NCI-H1436 (cell line): Measurements from ENCODE around the gene SRRM2.
A peak's percentile ranks its signal among the peaks of the same experiment; 100 is the strongest.
"Not testable (repeated sequence)": the region's sequence is repeated elsewhere in the genome, so short reads cannot be mapped to it uniquely, and the experiment has no call there.

Experiments used
- DNase-seq: peaks from one replicate; lab custom pipeline; 2025; lab: John Stamatoyannopoulos, UW

The SRRM2 gene

DNA sequence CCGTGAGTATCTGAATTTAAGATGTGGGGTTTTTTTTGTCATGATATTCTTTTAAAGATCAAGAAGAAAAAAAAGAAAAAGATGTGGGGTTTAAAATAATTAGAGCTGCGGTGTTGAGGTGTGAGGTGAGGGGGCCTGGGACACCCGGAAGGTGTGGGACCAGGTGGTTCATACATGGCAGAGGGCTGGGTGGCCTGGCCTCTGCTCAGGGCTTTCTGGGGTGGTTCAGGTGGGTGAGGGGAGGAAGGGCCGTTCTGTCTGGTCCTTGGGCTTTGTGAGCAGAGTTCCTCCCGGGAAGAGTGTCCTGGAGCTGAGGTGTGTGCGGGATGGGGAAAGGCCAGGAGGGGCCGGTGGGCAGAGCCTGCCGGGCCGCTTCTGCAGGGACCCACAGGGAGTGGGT, 37.4 kb upstream of the SRRM2 start:
- no peak for DNase-seq

DNA sequence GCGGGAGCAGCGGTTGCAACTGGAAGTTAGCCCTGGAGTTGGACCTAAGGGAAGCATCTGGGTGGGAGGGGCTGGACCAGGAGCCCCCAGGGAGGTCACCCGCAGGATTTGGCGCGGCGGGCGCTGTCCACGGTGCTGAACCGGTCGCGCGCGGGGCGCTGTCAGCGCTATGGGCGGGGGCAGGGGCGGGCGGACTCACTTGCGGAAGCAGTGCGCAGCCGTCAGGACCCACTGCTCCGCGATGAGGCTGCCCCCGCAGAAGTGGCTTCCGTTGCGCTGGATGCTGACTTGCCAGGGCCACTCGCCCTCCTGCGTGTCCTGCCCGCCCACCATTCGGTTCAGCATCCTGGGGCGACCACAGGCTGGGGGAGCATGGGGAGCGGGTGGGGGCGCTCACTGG, 36.9 kb upstream of the SRRM2 start:
- no peak for DNase-seq

- DNase-seq: no peak
Observed at GRCh38 chr16:2715966-2716885, 36.2 kb upstream of the SRRM2 start.

DNA sequence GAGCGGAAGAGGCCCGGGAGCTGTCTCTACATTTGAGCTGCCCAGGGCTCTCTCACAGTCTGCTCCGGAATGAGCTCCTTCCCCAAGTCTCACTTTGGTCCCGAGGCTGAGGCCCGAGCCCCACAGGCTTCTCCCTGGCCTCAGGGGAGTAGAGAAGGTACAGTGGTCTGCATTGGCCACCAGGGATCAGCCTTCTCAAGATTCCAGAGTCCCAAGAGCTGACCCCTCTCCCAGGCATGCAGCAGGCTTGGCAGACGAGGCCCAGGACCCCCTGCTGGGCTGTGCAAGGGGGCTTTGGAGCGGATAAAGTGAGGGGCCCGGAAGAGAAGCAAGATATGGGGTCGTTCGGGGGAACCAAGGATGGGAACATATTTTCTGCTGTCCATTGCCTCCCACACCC, 35.5 kb upstream of the SRRM2 start:
- no peak for DNase-seq

DNA sequence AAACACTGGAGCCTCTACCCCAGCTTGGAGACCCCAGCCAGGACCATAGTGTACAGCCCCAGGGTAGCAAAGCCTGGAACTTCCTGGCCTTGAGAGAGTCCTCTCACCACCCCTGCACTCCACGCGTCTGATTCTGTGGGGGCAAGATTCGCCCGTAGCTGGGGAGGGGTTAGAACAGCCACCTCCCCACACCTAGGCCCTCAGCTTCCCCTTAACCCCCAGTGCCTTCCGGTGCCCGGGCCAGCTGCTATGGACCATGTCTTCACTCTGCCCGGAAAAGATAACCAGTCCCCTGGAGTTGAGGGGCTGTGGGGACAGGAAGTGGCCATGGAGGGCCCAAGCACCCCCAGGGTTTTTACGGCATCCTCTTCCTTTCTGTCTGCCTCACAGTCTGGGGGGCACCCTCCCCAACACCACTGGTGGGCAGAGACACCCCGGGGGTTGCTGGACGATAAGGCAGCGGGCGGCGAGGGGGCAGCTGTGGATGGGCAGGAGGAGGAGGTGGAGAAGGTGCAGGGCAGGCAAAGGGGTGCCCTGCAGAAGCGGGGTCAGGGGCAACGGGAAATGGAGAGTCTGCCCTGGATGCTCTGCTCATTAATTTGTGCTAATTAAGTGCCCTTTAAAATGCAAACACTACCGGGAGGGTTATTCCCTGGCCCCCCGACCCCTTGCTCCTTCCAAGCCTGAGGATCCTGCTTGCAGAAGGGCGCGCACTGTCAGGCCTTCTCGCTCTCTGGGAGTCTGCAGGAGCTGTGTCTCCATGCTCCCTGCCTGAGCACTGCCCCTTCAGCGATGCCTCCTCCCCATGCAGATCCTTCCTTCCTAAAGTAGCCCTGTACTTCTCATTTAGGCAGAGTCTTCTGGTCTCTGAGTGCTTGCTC, 34.8 kb upstream of the SRRM2 start:
- DNase-seq: no peak

GRCh38 chr16:2719328-2720063, 32.9 kb upstream of the SRRM2 start:
- DNase-seq: no peak

GRCh38 chr16:2720064-2720457, 32.4 kb upstream of the SRRM2 start, which contains the start of gene PRSS27:
Gene PRSS27 (minus strand): TSS chr16:2720224. CDS start chr16:2720160, 64 bp downstream.
- no peak for DNase-seq

DNA sequence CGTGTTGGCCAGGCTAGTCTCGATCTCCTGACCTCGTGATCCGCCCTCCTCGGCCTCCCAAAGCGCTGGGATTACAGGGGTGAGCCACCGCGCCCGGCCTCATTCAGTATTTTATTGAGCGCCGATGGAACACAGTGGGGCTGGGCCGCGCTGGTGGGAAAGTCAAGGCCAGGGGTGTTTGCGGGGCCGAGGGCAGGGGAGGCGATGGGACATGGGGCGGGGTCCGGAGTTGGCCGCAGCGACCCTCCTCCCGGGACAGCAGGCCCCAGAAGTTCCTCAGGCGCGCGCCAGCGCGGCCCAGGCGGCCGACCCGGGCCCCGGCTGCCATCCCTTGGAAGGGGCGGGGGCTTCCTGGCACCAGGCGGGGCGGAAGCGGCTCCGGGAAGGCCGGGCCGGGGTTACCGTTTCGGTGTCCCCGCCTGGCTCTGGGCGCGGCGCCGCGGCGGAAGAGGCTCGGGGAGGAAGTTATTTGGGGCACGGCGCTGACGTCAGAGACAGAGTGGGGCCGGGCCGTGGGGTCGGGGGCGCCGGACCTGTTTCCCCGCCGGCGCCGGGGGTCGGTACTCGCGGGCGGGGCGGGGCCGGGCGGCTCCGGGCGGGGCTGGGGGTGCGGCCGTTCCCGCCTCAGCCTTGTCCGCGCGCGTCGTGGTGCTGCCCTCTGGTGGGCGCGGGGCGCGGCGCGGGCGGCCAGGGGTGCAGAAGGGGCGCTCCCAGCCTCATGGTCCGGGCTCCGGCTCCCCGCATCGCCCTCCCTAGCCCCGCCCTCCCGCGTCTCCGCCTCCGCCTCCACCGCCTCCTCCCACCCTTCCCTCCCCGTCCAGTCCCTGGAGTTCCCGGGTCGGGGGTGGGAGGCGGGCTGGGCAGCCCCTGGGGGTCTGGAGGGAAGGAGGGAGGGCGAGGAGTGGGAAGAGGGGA, 31.5 kb upstream of the SRRM2 start:
- peak; percentile 88 for DNase-seq

DNA sequence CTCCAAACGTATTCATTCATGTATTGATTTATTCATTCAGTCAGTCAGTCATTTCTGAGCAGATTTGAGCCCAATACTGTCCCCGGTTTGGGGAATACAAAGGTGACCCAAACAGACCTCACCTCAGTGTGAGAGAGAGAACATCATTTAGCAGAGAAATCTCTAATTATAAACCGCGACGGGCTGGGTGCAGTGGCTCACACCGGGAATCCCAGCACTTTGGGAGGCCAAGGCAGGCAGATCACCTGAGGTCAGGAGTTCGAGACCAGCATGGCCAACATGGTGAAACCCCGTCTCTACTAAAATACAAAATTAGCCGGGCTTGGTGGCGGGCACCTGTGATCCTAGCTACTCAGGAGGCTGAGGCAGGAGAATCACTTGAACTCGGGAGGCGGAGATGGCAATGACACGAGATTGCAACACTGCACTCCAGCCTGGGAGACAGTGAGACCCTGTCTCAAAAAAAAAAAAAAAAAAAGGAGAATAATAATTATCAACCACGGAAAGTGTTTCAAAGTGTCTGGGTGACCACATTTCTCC, 30.7 kb upstream of the SRRM2 start:
- DNase-seq: not testable (repeated sequence)

GRCh38 chr16:2724088-2724676, 28.3 kb upstream of the SRRM2 start:
- no peak for DNase-seq

DNA sequence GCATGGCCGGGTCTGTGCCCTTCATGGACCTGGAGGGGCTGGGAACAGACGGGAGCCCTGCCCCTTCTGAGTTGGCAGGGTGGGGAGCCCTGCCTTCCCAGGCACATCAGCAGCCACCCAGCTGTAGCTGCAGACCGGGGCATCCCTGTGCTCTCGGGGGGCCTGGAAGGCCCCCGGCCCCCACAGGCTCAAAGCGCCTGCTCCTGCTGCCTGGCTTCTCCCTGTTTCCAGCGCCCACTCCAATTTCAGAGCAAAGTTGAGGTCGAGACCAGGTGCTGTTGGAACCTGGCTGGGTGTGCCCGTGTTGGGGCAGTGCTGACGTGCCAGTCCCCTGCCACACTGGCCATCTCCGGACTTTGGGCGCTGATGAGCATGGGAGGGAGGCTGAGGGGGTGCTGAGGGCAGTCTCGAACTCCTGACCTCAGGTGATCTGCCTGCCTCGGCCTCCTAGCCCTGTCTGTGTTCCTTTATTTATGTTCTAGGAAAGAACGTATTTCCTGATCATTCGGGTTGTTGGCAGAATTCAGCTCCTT, 27.6 kb upstream of the SRRM2 start:
- DNase-seq: no peak

DNA sequence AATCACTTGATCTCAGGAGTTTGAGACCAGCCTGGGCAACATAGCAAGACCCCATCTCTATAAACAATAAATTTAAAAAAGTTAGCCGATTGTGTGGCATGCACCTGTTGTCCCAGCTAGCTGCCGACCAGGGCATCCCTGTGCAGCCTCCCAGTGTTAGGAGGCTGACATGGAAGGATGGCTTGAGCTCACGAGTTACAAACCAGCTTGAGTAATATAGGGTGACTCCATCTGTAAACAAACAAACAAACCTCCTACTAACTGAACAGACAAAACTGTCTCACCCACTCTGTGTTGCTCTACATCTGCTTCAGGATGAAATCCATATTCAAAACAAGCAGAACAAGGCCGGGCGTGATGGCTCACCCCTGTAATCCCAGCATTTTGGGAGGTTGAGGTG, 25.5 kb upstream of the SRRM2 start:
- DNase-seq: no peak

DNA sequence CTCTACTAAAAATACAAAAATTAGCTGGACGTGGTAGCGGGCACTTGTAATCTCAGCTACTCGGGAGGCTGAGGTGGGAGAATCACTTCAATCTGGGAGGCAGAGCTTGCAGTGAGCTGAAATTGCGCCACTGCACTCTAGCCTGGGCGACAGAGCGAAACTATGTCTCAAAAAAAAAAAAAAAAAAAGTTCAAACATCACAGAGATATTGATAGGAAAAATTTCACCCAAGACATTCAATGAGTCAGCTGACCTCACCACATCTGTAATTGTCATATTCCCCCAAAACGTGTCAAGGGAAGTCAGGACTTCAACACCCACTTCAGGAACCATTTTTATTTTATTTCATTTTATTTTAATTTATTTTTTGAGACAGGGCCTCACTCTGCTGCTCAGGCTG, 24.4 kb upstream of the SRRM2 start:
- DNase-seq: no peak

- DNase-seq: no peak
Observed at GRCh38 chr16:2734844-2735515, 17.5 kb upstream of the SRRM2 start.

GRCh38 chr16:2736476-2737237, 15.8 kb upstream of the SRRM2 start:
- no peak for DNase-seq

- no peak for DNase-seq
Observed at GRCh38 chr16:2737238-2737605, 15.2 kb upstream of the SRRM2 start.

DNA sequence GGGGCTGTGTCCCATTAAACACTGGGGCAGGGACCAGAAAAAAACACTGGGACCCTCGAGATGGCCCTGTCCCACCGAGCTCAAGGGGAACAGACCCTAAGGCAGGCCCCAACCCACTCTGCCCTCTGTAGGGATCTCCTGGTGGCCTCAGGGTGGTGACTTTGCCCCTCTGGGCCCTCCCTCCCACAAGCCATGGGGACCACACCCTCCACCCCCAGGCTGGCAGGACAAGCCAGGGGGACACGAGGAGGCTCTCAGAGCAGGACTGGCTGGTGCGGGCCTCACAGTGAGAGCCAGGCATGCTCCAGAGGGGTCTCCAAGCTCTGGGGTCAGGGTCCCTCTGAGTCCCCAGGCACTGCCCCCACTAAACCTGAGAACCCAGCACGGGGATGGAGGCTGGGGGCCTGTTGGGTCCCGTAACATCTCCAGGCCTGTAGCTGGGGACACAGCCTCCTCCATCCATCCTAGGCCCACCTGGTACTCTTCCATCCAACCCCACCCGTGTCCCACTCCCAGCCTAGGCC, 14.5 kb upstream of the SRRM2 start:
- DNase-seq: no peak

DNA sequence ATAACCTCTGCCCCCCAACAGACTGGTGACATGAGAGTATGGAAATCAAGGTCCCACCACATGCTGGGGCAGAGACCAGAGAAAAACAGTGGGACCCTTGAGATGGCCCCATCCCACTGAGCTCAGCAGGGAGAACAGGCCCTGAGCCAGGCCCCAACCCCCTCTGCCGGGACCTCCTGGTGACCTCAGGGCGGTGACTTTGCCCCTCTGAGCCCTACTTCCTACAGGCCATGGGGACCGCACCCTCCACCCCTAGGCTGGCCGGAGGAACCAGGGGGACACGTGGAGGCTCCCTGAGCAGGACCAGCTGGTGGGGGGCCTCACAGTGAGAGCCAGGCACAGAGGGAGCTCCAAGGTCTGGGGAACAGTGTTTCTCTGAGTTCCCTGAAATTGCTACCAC, 13.8 kb upstream of the SRRM2 start:
- no peak for DNase-seq
